ENCODE measurements around the gene PIEZO1. TPM values are rescaled to one million over a fixed set of nuclear protein-coding genes. Genes with fewer than 3 reads are reported as not detected.

PIEZO1 gene
- total and polyA plus RNA-seq, 9 of the 15 experiments (the other 6 are each of a cell fraction or from before 2014, with no cell fraction given), result 3.6 to 432 (median 131) TPM

DNA sequence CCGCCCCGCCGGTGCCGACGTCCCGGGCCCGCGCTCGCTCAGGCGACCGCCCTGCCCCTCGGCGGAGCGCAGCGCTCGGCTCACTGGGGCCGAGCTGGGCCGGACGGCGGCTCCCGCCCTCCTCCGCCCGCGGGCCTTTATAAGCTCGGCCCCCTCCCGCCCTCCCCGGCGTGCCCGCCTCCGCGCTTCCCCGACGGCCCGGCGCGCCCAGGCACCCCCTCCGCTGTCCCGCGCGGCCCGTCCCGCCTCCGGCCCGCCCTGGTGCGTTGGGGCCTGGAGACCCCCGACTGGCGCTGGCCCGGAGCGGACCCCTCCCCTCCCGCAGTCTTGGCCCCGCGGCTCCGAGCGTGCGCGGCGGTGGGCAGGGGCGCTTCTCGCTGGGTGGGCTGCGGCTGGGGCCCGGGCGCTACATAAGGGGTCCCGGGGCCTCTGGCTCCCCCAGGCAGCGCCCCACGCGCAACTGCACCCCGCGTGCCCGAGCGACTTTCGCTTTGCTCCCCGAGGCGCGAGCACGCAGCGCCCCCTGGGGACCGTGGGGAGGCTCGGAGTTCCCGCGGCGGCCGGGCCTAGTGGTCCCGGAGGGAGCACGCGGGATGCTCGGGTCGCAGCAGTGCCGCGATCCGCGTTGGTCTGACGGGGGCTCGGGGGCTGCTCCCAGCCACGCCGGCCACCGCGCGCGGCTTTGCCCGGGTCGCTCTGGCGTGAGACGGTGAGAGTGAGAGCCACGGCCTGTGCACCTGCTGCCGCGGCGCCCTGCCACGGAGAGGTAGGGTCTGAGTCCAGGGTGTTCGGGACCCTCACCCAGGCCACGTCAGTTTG is at the start of gene PIEZO1 (continued):
- TF ChIP-seq, protein P1, sequence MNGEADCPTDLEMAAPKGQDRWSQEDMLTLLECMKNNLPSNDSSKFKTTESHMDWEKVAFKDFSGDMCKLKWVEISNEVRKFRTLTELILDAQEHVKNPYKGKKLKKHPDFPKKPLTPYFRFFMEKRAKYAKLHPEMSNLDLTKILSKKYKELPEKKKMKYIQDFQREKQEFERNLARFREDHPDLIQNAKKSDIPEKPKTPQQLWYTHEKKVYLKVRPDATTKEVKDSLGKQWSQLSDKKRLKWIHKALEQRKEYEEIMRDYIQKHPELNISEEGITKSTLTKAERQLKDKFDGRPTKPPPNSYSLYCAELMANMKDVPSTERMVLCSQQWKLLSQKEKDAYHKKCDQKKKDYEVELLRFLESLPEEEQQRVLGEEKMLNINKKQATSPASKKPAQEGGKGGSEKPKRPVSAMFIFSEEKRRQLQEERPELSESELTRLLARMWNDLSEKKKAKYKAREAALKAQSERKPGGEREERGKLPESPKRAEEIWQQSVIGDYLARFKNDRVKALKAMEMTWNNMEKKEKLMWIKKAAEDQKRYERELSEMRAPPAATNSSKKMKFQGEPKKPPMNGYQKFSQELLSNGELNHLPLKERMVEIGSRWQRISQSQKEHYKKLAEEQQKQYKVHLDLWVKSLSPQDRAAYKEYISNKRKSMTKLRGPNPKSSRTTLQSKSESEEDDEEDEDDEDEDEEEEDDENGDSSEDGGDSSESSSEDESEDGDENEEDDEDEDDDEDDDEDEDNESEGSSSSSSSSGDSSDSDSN (IDR thresholded peaks at IDR 0.05; ENCODE audit: borderline replicate concordance in 1 of 2, low read depth in 2 of 2, low read length in 2 of 2), result peak in 1 of 2 experiments; percentile 87
- TF ChIP-seq SMAD2 (IDR thresholded peaks at IDR 0.05; ENCODE audit: low read depth, low read length) (no peak), ZFP30 (CRISPR knock-in tag; IDR thresholded peaks at IDR 0.05; ENCODE audit: borderline replicate concordance) (no peak), TAF7 (tag; IDR thresholded peaks at IDR 0.05) (no peak), NFE2L1 (tag; IDR thresholded peaks at IDR 0.05; ENCODE audit: borderline replicate concordance, low read depth) (no peak), ZNF589 (CRISPR knock-in tag; IDR thresholded peaks at IDR 0.05; ENCODE audit: low read depth) (no peak), CREB1 (IDR thresholded peaks at IDR 0.05) (no peak; the same call in 1 of the 2 replicates), CREB1 (CRISPR knock-in tag; IDR thresholded peaks at IDR 0.05) (peak; percentile 61; the same call in 1 of the 2 replicates), ZNF124 (CRISPR knock-in tag; IDR thresholded peaks at IDR 0.05) (peak; percentile 95), POLR2H (tag; IDR thresholded peaks at IDR 0.05; ENCODE audit: low read depth) (no peak), NCOR1 (IDR thresholded peaks at IDR 0.05) (no peak; the same call in 1 of the 2 replicates), TSC22D4 (tag; IDR thresholded peaks at IDR 0.05) (no peak)
- TF ChIP-seq, protein P2, sequence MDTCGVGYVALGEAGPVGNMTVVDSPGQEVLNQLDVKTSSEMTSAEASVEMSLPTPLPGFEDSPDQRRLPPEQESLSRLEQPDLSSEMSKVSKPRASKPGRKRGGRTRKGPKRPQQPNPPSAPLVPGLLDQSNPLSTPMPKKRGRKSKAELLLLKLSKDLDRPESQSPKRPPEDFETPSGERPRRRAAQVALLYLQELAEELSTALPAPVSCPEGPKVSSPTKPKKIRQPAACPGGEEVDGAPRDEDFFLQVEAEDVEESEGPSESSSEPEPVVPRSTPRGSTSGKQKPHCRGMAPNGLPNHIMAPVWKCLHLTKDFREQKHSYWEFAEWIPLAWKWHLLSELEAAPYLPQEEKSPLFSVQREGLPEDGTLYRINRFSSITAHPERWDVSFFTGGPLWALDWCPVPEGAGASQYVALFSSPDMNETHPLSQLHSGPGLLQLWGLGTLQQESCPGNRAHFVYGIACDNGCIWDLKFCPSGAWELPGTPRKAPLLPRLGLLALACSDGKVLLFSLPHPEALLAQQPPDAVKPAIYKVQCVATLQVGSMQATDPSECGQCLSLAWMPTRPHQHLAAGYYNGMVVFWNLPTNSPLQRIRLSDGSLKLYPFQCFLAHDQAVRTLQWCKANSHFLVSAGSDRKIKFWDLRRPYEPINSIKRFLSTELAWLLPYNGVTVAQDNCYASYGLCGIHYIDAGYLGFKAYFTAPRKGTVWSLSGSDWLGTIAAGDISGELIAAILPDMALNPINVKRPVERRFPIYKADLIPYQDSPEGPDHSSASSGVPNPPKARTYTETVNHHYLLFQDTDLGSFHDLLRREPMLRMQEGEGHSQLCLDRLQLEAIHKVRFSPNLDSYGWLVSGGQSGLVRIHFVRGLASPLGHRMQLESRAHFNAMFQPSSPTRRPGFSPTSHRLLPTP (IDR thresholded peaks at IDR 0.05; ENCODE audit: borderline replicate concordance, extremely low read depth, insufficient read length), result no peak
- TF ChIP-seq, protein P3, sequence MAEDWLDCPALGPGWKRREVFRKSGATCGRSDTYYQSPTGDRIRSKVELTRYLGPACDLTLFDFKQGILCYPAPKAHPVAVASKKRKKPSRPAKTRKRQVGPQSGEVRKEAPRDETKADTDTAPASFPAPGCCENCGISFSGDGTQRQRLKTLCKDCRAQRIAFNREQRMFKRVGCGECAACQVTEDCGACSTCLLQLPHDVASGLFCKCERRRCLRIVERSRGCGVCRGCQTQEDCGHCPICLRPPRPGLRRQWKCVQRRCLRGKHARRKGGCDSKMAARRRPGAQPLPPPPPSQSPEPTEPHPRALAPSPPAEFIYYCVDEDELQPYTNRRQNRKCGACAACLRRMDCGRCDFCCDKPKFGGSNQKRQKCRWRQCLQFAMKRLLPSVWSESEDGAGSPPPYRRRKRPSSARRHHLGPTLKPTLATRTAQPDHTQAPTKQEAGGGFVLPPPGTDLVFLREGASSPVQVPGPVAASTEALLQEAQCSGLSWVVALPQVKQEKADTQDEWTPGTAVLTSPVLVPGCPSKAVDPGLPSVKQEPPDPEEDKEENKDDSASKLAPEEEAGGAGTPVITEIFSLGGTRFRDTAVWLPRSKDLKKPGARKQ (CRISPR knock-in tag; IDR thresholded peaks at IDR 0.05), result peak; percentile 56; the same call in 1 of the 2 replicates
- TF ChIP-seq, protein P4, sequence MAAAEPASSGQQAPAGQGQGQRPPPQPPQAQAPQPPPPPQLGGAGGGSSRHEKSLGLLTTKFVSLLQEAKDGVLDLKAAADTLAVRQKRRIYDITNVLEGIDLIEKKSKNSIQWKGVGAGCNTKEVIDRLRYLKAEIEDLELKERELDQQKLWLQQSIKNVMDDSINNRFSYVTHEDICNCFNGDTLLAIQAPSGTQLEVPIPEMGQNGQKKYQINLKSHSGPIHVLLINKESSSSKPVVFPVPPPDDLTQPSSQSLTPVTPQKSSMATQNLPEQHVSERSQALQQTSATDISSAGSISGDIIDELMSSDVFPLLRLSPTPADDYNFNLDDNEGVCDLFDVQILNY (CRISPR knock-in tag; IDR thresholded peaks at IDR 0.05), result peak; percentile 72; the same call in 1 of the 2 replicates
- TF ChIP-seq, protein P5, sequence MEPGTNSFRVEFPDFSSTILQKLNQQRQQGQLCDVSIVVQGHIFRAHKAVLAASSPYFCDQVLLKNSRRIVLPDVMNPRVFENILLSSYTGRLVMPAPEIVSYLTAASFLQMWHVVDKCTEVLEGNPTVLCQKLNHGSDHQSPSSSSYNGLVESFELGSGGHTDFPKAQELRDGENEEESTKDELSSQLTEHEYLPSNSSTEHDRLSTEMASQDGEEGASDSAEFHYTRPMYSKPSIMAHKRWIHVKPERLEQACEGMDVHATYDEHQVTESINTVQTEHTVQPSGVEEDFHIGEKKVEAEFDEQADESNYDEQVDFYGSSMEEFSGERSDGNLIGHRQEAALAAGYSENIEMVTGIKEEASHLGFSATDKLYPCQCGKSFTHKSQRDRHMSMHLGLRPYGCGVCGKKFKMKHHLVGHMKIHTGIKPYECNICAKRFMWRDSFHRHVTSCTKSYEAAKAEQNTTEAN (CRISPR knock-in tag; IDR thresholded peaks at IDR 0.05), result 0 out of 2 replicates have a peak, but pooled peaks have one; percentile 68
